ENCODE results near the gene RERGL. TPM values are rescaled to one million over a fixed set of nuclear protein-coding genes. Genes with fewer than 3 reads are reported as not detected.

Gene RERGL
- total and polyA plus RNA-seq, 12 donors = 0.46 to 8.7 (median 1.8) TPM

GRCh38 chr12:18130851-18131250 lies 40.9 kb upstream of the RERGL start:
- WGBS, 2 donors = 74 to 80% methylated on average over 5 of the region's 5 CpGs
- Histone ChIP-seq H3K27ac (no peak overlapping the region), H3K4me3 (no peak overlapping the region), H3K4me1 (no peaks in the 10 kb centered on the region), H3K36me3 (no peaks in the 10 kb centered on the region), H3K9me3 (peaks cover 0 to 22% (median 8%) of the 10 kb centered on the region in 11 donors), H3K27me3 (no peaks in the 10 kb centered on the region)
- intact Hi-C loops (cut with DNase I) = no loop called here
- DNase-seq (no peak), ATAC-seq (no peak)
- TF ChIP-seq, protein P1, sequence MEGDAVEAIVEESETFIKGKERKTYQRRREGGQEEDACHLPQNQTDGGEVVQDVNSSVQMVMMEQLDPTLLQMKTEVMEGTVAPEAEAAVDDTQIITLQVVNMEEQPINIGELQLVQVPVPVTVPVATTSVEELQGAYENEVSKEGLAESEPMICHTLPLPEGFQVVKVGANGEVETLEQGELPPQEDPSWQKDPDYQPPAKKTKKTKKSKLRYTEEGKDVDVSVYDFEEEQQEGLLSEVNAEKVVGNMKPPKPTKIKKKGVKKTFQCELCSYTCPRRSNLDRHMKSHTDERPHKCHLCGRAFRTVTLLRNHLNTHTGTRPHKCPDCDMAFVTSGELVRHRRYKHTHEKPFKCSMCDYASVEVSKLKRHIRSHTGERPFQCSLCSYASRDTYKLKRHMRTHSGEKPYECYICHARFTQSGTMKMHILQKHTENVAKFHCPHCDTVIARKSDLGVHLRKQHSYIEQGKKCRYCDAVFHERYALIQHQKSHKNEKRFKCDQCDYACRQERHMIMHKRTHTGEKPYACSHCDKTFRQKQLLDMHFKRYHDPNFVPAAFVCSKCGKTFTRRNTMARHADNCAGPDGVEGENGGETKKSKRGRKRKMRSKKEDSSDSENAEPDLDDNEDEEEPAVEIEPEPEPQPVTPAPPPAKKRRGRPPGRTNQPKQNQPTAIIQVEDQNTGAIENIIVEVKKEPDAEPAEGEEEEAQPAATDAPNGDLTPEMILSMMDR (IDR thresholded peaks at IDR 0.05) = no peak

- 47 to 66% methylated on average over 5 of the region's 5 CpGs for WGBS, 2 donors
Observed at GRCh38 chr12:18123707-18124106, 33.7 kb upstream of the RERGL start.

DNA sequence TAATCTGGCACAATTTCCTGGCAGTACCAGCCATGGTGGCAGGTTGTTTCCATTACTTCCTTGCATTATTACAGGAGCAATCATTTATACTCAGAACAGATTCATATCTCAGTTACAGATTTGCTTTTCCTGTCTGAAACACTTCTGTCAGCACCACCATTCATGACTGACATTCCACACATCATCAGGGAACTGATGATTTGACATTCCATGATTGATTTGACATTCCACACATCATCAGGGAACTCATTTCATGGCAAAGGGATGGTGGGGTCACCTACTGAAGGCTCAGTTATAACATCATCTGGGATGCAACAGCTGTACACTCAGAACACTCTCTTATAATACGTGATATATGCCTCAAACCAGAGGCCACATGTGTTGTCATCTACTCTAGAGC lies 30.9 kb upstream of the RERGL start:
- DNase-seq = no peak

More at GRCh38 chr12:18123707-18124106, 33.7 kb upstream of the RERGL start:
- Histone ChIP-seq H3K4me1 (no peaks in the 10 kb centered on the region), H3K4me3 (no peak overlapping the region), H3K36me3 (no peaks in the 10 kb centered on the region), H3K27ac (no peak overlapping the region), H3K27me3 (no peaks in the 10 kb centered on the region), H3K9me3 (peaks cover 0 to 34% (median 16%) of the 10 kb centered on the region in 11 donors)
- no peak for ATAC-seq
- TF ChIP-seq, protein P1 (IDR thresholded peaks at IDR 0.05) = no peak
- intact Hi-C loops (cut with DNase I) = no loop called here
- DNase-seq = no peak

DNA sequence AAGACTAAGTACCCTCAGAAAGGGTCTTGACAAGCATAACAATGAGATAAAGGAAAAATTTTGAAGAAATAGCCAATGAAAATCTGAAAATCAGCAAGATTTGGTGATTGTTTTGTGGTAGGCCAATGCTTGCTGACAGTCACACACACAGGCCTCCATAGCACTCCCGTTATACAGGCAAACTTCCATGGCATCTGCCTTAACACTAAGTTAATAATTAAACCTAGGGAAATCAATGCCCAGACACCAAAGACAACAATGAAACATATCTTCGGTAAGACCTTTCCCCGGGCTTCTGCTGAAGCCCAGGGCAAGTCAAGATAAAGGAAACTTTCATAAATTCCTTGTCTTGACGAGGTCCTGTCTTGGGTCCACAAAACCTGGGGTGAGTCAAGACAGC lies 18.6 kb upstream of the RERGL start:
- H3K4me3 ChIP-seq = no peak overlapping the region
- TF ChIP-seq, protein P1 (IDR thresholded peaks at IDR 0.05) = no peak

More for the DNA sequence above, 30.9 kb upstream of the RERGL start:
- Histone ChIP-seq H3K27me3 (no peaks in the 10 kb centered on the region), H3K9me3 (peaks cover 0 to 17% (median 9%) of the 10 kb centered on the region in 11 donors), H3K4me3 (no peak overlapping the region), H3K27ac (no peak overlapping the region), H3K4me1 (no peaks in the 10 kb centered on the region), H3K36me3 (no peaks in the 10 kb centered on the region)
- 27 to 84% methylated on average over 1 of the region's 1 CpG for WGBS, 2 donors
- intact Hi-C loops (cut with DNase I) = no loop called here
- TF ChIP-seq, protein P1 (IDR thresholded peaks at IDR 0.05) = no peak
- ATAC-seq = no peak

More for the DNA sequence above, 18.6 kb upstream of the RERGL start:
- no peak for DNase-seq
- ATAC-seq = no peak
- no peak overlapping the region for H3K27ac ChIP-seq
- H3K36me3 ChIP-seq = no peaks in the 10 kb centered on the region
- H3K4me1 ChIP-seq = no peaks in the 10 kb centered on the region
- WGBS, 2 donors = 83 to 85% methylated on average over 4 of the region's 4 CpGs
- H3K27me3 ChIP-seq = no peaks in the 10 kb centered on the region
- intact Hi-C loops (cut with DNase I) = no loop called here
- H3K9me3 ChIP-seq = no peaks in the 10 kb centered on the region

Data from heart right ventricle (tissue), 16 donors.